A549 (cell line): ENCODE measurements around the gene DCTN3. TPM values are rescaled to one million over a fixed set of nuclear protein-coding genes. Genes with fewer than 3 reads are reported as not detected.

Experiments
- ATAC-seq, 2 experiments: fragments of 200-7000 bp in 1 of 2; fragments of >200 bp in 1 of 2; cut with Nextera tagmentation in 1 of 2; cut with Tn5 transposase in 1 of 2; 3 replicates each; pipeline versions ENCODE4 v1.8.0 to v1.9.1; 2018 to 2020; ENCODE audit warnings: mild to moderate bottlenecking in 1 of 2, moderate library complexity in 1 of 2
- CTCF ChIA-PET: fragments of 300-600 bp; sonication (Branson Sonifier 250); formaldehyde crosslinking; extraction: SDS; loops from one replicate; lab custom pipeline; 2021; ENCODE audit warnings: antibody characterized with exemption, inconsistent platforms; lab: Yijun Ruan, JAX
- POLR2A ChIA-PET: fragments of 350-600 bp; formaldehyde crosslinking; extraction: SDS; loops from one replicate; lab custom pipeline; 2021; ENCODE audit warnings: antibody characterized with exemption, inconsistent platforms; lab: Yijun Ruan, JAX
- DNase-seq, 2 experiments: peaks; one replicate each; pipeline versions ENCODE4 v3.0.0 to v3.0.0-alpha.2; 2011 to 2016; ENCODE audit warnings: low read depth in 1 of 2, low spot score in 1 of 2
- FAIRE-seq: peaks from 2 replicates; lab custom pipeline; 2011; peaks lifted over from hg19 to GRCh38; lab: Jason Lieb, UNC
- H3K27ac ChIP-seq, 2 experiments: fragments of >200 bp; sonication (Bioruptor Twin); formaldehyde crosslinking; 3 replicates each; pipeline ENCODE4 v1.5.1; 2016 to 2017
- H3K4me1 ChIP-seq: fragments of >200 bp; sonication (Bioruptor Twin); formaldehyde crosslinking; 3 replicates; pipeline ENCODE4 v1.6.1; 2016
- H3K4me2 ChIP-seq: fragments of >200 bp; sonication (Bioruptor Twin); formaldehyde crosslinking; 3 replicates; pipeline ENCODE4 v1.6.1; 2016
- H3K4me3 ChIP-seq: fragments of >200 bp; sonication (Bioruptor Twin); formaldehyde crosslinking; 3 replicates; pipeline ENCODE4 v1.5.1; 2016
- H3K9me3 ChIP-seq: fragments of >200 bp; sonication (Bioruptor Twin); formaldehyde crosslinking; 3 replicates; pipeline ENCODE4 v1.6.1; 2016
- BHLHE40 ChIP-seq: IDR thresholded peaks from 2 replicates; pipeline ENCODE4 v1.6.1; 2012; ENCODE audit warnings: low read depth, low read length, inconsistent platforms
- CBX8 ChIP-seq: fragments of 200-600 bp; sonication (generic); IDR thresholded peaks from 2 replicates; pipeline ENCODE4 v1.6.1; 2016
- CEBPB ChIP-seq, 2 experiments: fragments of >200 bp in 1 of 2; sonication (Bioruptor Twin) in 1 of 2; formaldehyde crosslinking in 1 of 2; IDR thresholded peaks; 2 replicates each; pipeline ENCODE4 v1.6.1; 2012 to 2016
- EHF ChIP-seq: fragments of 250-450 bp; sonication (Bioruptor Pico); IDR thresholded peaks from 2 replicates; pipeline ENCODE4 v1.5.0; 2020; ENCODE audit warnings: mild to moderate bottlenecking
- EP300 ChIP-seq, 2 experiments: fragments of >200 bp; sonication (Bioruptor Twin); formaldehyde crosslinking; IDR thresholded peaks; 2 replicates in 1 of 2; 3 replicates in 1 of 2; pipeline ENCODE4 v1.6.1; 2016 to 2017
- FOSB ChIP-seq: fragments of 250-450 bp; sonication (Bioruptor Pico); IDR thresholded peaks from 2 replicates; pipeline ENCODE4 v1.5.0; 2020; ENCODE audit warnings: mild to moderate bottlenecking, moderate library complexity
- GATA3 ChIP-seq: IDR thresholded peaks from 2 replicates; pipeline ENCODE4 v1.6.1; 2012; ENCODE audit warnings: borderline replicate concordance
- HDAC2 ChIP-seq: fragments of 200-600 bp; sonication (generic); IDR thresholded peaks from 2 replicates; pipeline ENCODE4 v1.6.1; 2016
- HEYL ChIP-seq: fragments of 250-450 bp; sonication (Bioruptor Pico); IDR thresholded peaks from 2 replicates; pipeline ENCODE4 v1.8.0; 2021; ENCODE audit warnings: mild to moderate bottlenecking, moderate library complexity
- HOXB13 ChIP-seq: fragments of 250-450 bp; sonication (Bioruptor Pico); IDR thresholded peaks from 2 replicates; pipeline ENCODE4 v1.5.0; 2020; ENCODE audit warnings: low read depth, mild to moderate bottlenecking, moderate library complexity
- KDM1A ChIP-seq: fragments of 200-600 bp; sonication (generic); IDR thresholded peaks from 2 replicates; pipeline ENCODE4 v1.6.1; 2016; ENCODE audit warnings: low read depth, mild to moderate bottlenecking
- KDM5A ChIP-seq: fragments of 200-600 bp; sonication (generic); IDR thresholded peaks from 2 replicates; pipeline ENCODE4 v1.6.1; 2016; ENCODE audit warnings: antibody characterized with exemption, mild to moderate bottlenecking
- MAFK ChIP-seq: fragments of 450-650 bp; IDR thresholded peaks from 2 replicates; pipeline ENCODE4 v1.6.1; 2014; ENCODE audit not compliant: partially characterized antibody
- POLR2A ChIP-seq: IDR thresholded peaks from 2 replicates; pipeline ENCODE4 v1.6.1; 2012; ENCODE audit warnings: mild to moderate bottlenecking, low read length
- POLR2AphosphoS2 ChIP-seq: conservative IDR thresholded peaks from 2 replicates; pipeline ENCODE4 v1.6.1; 2012; ENCODE audit warnings: low read length, improper control_type of control experiment, inconsistent platforms
- RAD21 ChIP-seq, 2 experiments: fragments of >200 bp in 1 of 2; sonication (Bioruptor Twin) in 1 of 2; formaldehyde crosslinking in 1 of 2; IDR thresholded peaks in 1 of 2; conservative IDR thresholded peaks in 1 of 2; 2 replicates in 1 of 2; 3 replicates in 1 of 2; pipeline ENCODE4 v1.6.1; 2012 to 2018; ENCODE audit warnings: inconsistent platforms in 1 of 2
- RCOR1 ChIP-seq: fragments of 150-350 bp; IDR thresholded peaks from 2 replicates; pipeline ENCODE4 v1.6.1; 2014; ENCODE audit warnings: antibody characterized with exemption, low read length, low read depth
- RFX5 ChIP-seq: fragments of 450-650 bp; IDR thresholded peaks from 2 replicates; pipeline ENCODE4 v1.7.1; 2014; ENCODE audit warnings: antibody characterized with exemption, mild to moderate bottlenecking, moderate library complexity
- RNF2 ChIP-seq: fragments of 200-600 bp; sonication (generic); IDR thresholded peaks from 2 replicates; pipeline ENCODE4 v1.6.1; 2016; ENCODE audit warnings: low read depth, mild to moderate bottlenecking, antibody characterized with exemption, moderate library complexity, borderline replicate concordance
- SREBF2 ChIP-seq: fragments of 450-650 bp; IDR thresholded peaks from 2 replicates; pipeline ENCODE4 v1.6.1; 2014; ENCODE audit warnings: mild to moderate bottlenecking, moderate library complexity
- ZC3H11A ChIP-seq: fragments of 450-650 bp; IDR thresholded peaks from 2 replicates; pipeline ENCODE4 v1.6.1; 2014; ENCODE audit warnings: antibody characterized with exemption, mild to moderate bottlenecking
- ZNF302 ChIP-seq: fragments of 250-450 bp; sonication (Bioruptor Pico); IDR thresholded peaks from 2 replicates; pipeline ENCODE4 v1.9.0; 2021; ENCODE audit warnings: inconsistent platforms, mild to moderate bottlenecking, moderate library complexity
- ZSCAN20 ChIP-seq: fragments of 250-450 bp; sonication (Bioruptor Pico); IDR thresholded peaks from 2 replicates; pipeline ENCODE4 v1.8.0; 2022; ENCODE audit warnings: mild to moderate bottlenecking, moderate library complexity
- WGBS: methylation state at CpG from one replicate; pipeline ENCODE4 v1.1.6; 2017; ENCODE audit errors: missing lambda C conversion rate; 5-methylcytosine and 5-hydroxymethylcytosine counted together
- polyA plus RNA-seq, 4 experiments: library from polyadenylated mRNA; depleted of rRNA in 3 of 4; stranded (reverse); fragments of >200 nt; fragmentation: RNase III in 1 of 4; extraction: RNeasy Plus Mini Kit Qiagen cat#74134 plus additional on column Dnase treatment in 1 of 4; gene quantifications; 2 replicates in 3 of 4; 3 replicates in 1 of 4; pipeline ENCODE4 v1.2.3, GENCODE V29; 2011 to 2017
- TF ChIP-seq, protein P1 (sequence below): fragments of 150-350 bp; IDR thresholded peaks from 2 replicates; pipeline ENCODE4 v1.6.1; 2014; ENCODE audit warnings: low read depth, mild to moderate bottlenecking, low read length
- TF ChIP-seq, protein P2 (sequence below): IDR thresholded peaks from 2 replicates; pipeline ENCODE4 v1.6.1; 2012
- TF ChIP-seq, protein P3 (sequence below): fragments of 450-650 bp; IDR thresholded peaks from 2 replicates; pipeline ENCODE4 v1.6.1; 2014; ENCODE audit warnings: antibody characterized with exemption
- TF ChIP-seq, protein P4 (sequence below): fragments of 200-600 bp; sonication (generic); IDR thresholded peaks from 2 replicates; pipeline ENCODE4 v1.6.1; 2016; ENCODE audit warnings: antibody characterized with exemption, mild to moderate bottlenecking, moderate library complexity
- TF ChIP-seq, protein P5 (sequence below): fragments of 250-450 bp; sonication (Bioruptor Pico); IDR thresholded peaks from 2 replicates; pipeline ENCODE4 v1.5.0; 2021; ENCODE audit warnings: mild to moderate bottlenecking, moderate library complexity, borderline replicate concordance

The DCTN3 gene
- polyA plus RNA-seq, 2 of the 4 experiments (the other 2 are of a cell fraction), result 74.3 to 92.9 TPM

DNA sequence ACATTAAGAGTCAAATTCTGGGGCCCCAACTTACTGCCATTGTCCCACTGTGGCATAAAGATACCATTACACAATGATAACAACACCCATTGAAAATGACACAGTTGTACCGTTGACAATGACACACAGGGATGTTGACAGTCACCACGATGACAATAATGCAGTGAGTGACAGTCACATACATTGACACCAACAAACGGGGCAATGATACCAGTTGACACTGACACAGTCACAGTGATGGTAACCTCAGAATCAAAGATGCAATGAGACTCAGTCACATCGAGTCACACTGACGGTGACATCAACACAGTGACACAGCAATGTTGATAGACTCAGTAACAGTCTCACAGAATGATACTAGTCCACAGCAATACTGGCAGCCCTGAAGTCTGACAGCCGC, 47.7 kb downstream of the DCTN3 start:
- Histone ChIP-seq H3K27ac (0 out of 6 replicates have a peak overlapping the region, but pooled peaks of 1 of the 2 experiments have one; percentile 27), H3K4me2 (peak overlapping the region; percentile 64), H3K9me3 (no peaks in the 10 kb centered on the region), H3K4me1 (peaks cover 20% of the 10 kb centered on the region), H3K4me3 (no peak overlapping the region)
- no peak for DNase-seq
- ChIA-PET POLR2A (no interaction called here), CTCF (no interaction called here)
- 63% methylated on average over 6 of the region's 6 CpGs for WGBS
- ATAC-seq, result no peak
- TF ChIP-seq RFX5, result no peak
- no peak for TF ChIP-seq EP300 (IDR thresholded peaks at IDR 0.05)
- TF ChIP-seq HOXB13 (CRISPR knock-in tag), result no peak
- TF ChIP-seq KDM5A, result no peak
- no peak for FAIRE-seq

DNA sequence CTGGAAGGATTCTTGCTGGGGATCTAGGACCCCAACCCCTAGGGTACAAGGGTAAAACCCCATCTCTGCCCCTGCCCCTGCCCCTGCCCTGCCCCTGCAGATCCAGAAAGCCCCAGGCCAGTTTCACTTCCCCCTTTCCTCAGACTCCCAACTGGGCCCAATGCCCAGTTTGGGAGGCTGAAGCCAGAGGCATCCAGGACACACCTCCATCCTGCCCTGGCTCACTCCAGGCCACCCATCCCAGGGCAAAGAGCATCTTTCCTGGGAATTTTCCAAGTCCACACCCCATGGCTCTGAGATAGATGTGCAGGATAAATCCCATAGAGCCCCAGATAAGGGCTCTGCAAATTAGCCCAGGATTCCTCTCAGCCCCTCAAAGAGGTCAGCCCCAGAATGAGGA, 48.2 kb downstream of the DCTN3 start:
- H3K4me1 ChIP-seq, result peaks cover 20% of the 10 kb centered on the region
- TF ChIP-seq MAFK (no peak), RCOR1 (no peak), ZNF302 (CRISPR knock-in tag) (no peak), CEBPB (IDR thresholded peaks at IDR 0.05) (no peak), GATA3 (no peak), HDAC2 (no peak), POLR2A (no peak), SREBF2 (no peak), EP300 (IDR thresholded peaks at IDR 0.05) (no peak), CBX8 (no peak), ZC3H11A (no peak)
- TF ChIP-seq, protein P1, sequence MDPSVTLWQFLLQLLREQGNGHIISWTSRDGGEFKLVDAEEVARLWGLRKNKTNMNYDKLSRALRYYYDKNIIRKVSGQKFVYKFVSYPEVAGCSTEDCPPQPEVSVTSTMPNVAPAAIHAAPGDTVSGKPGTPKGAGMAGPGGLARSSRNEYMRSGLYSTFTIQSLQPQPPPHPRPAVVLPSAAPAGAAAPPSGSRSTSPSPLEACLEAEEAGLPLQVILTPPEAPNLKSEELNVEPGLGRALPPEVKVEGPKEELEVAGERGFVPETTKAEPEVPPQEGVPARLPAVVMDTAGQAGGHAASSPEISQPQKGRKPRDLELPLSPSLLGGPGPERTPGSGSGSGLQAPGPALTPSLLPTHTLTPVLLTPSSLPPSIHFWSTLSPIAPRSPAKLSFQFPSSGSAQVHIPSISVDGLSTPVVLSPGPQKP, result no peak
- DNase-seq, result peak in 1 of 2 experiments; percentile 47
- peak overlapping the region in 1 of 2 experiments; percentile 63; a peak in 2 of 6 replicates for H3K27ac ChIP-seq
- H3K4me3 ChIP-seq, result no peak overlapping the region
- FAIRE-seq, result no peak
- ChIA-PET POLR2A (no interaction called here), CTCF (interaction anchor here (1.2 to 6.6 kb wide), 4 partner anchors 10 to 240 kb away, joined by 3 to 59 read pairs (median 6); no protein-coding TSS in a partner anchor)
- peak in 1 of 2 experiments; percentile 74; a peak in 3 of 6 replicates for ATAC-seq
- H3K4me2 ChIP-seq, result peak overlapping the region; percentile 64
- no peaks in the 10 kb centered on the region for H3K9me3 ChIP-seq

DNA sequence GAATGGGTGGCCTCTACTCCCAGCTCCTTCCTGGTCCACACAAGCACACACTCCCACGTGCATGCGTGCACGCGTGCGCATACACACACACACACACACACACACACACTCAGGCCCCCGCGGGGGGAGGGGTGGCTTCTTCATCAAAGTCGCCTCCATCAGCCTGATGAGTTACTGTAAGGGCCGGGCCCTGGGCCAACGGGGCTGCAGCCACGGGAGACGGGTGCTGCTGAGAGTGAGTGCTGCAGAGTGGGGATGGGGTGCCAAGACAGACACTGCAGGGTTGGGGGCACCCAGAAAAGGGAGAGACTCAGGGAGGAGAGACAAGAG, 48.8 kb downstream of the DCTN3 start:
- FAIRE-seq, result no peak
- TF ChIP-seq RNF2 (no peak), KDM5A (no peak), POLR2AphosphoS2 (no peak), HOXB13 (CRISPR knock-in tag) (no peak), FOSB (no peak), KDM1A (no peak), RFX5 (no peak), ZSCAN20 (CRISPR knock-in tag) (no peak), RAD21 (conservative IDR thresholded peaks at IDR 0.05 in 1 of 2, IDR thresholded peaks at IDR 0.05 in 1 of 2) (no peak), MAFK (no peak), HEYL (CRISPR knock-in tag) (no peak), BHLHE40 (no peak), RCOR1 (no peak), EHF (CRISPR knock-in tag) (no peak)
- TF ChIP-seq, protein P2, sequence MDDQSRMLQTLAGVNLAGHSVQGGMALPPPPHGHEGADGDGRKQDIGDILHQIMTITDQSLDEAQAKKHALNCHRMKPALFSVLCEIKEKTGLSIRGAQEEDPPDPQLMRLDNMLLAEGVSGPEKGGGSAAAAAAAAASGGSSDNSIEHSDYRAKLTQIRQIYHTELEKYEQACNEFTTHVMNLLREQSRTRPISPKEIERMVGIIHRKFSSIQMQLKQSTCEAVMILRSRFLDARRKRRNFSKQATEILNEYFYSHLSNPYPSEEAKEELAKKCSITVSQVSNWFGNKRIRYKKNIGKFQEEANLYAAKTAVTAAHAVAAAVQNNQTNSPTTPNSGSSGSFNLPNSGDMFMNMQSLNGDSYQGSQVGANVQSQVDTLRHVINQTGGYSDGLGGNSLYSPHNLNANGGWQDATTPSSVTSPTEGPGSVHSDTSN, result no peak
- TF ChIP-seq, protein P3, sequence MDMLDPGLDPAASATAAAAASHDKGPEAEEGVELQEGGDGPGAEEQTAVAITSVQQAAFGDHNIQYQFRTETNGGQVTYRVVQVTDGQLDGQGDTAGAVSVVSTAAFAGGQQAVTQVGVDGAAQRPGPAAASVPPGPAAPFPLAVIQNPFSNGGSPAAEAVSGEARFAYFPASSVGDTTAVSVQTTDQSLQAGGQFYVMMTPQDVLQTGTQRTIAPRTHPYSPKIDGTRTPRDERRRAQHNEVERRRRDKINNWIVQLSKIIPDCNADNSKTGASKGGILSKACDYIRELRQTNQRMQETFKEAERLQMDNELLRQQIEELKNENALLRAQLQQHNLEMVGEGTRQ, result no peak
- TF ChIP-seq, protein P4, sequence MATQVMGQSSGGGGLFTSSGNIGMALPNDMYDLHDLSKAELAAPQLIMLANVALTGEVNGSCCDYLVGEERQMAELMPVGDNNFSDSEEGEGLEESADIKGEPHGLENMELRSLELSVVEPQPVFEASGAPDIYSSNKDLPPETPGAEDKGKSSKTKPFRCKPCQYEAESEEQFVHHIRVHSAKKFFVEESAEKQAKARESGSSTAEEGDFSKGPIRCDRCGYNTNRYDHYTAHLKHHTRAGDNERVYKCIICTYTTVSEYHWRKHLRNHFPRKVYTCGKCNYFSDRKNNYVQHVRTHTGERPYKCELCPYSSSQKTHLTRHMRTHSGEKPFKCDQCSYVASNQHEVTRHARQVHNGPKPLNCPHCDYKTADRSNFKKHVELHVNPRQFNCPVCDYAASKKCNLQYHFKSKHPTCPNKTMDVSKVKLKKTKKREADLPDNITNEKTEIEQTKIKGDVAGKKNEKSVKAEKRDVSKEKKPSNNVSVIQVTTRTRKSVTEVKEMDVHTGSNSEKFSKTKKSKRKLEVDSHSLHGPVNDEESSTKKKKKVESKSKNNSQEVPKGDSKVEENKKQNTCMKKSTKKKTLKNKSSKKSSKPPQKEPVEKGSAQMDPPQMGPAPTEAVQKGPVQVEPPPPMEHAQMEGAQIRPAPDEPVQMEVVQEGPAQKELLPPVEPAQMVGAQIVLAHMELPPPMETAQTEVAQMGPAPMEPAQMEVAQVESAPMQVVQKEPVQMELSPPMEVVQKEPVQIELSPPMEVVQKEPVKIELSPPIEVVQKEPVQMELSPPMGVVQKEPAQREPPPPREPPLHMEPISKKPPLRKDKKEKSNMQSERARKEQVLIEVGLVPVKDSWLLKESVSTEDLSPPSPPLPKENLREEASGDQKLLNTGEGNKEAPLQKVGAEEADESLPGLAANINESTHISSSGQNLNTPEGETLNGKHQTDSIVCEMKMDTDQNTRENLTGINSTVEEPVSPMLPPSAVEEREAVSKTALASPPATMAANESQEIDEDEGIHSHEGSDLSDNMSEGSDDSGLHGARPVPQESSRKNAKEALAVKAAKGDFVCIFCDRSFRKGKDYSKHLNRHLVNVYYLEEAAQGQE, result no peak
- TF ChIP-seq, protein P5, sequence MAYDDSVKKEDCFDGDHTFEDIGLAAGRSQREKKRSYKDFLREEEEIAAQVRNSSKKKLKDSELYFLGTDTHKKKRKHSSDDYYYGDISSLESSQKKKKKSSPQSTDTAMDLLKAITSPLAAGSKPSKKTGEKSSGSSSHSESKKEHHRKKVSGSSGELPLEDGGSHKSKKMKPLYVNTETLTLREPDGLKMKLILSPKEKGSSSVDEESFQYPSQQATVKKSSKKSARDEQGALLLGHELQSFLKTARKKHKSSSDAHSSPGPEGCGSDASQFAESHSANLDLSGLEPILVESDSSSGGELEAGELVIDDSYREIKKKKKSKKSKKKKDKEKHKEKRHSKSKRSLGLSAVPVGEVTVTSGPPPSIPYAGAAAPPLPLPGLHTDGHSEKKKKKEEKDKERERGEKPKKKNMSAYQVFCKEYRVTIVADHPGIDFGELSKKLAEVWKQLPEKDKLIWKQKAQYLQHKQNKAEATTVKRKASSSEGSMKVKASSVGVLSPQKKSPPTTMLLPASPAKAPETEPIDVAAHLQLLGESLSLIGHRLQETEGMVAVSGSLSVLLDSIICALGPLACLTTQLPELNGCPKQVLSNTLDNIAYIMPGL (CRISPR knock-in tag), result no peak

More for the DNA sequence above, 48.8 kb downstream of the DCTN3 start:
- ChIA-PET POLR2A (no interaction called here), CTCF (interaction anchor here (1.1 to 6.6 kb wide), 8 partner anchors 10 to 239 kb away, joined by 3 to 59 read pairs (median 6); no protein-coding TSS in a partner anchor)
- Histone ChIP-seq H3K9me3 (no peaks in the 10 kb centered on the region), H3K4me3 (no peak overlapping the region), H3K4me2 (peak overlapping the region; percentile 64), H3K4me1 (peaks cover 20% of the 10 kb centered on the region), H3K27ac (peak overlapping the region in 1 of 2 experiments; percentile 63; a peak in 3 of 6 replicates)
- DNase-seq (no peak), ATAC-seq (no peak)
- WGBS, result 77% methylated on average over 12 of the region's 12 CpGs
